ENCODE results near the gene DNMBP.

DNA sequence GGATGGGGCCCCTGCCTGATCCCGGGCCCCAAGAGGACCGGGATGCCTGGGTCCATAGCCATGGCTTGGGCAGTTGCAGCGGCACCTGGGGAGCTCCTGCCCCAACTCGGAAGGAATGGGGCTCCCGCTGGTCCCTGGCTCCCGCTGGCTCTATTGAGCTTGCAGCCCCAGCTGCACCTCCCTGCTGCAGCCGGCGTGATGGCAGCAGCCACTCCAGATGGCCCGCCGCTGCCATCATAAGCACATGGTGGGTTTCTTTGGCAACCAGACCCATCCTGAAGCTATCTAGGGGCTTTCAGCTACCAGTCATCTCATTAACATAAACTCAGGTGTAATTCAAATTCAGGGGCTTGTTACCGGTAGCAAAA lies 11.1 kb upstream of the DNMBP start:
- TF ChIP-seq, protein P1, sequence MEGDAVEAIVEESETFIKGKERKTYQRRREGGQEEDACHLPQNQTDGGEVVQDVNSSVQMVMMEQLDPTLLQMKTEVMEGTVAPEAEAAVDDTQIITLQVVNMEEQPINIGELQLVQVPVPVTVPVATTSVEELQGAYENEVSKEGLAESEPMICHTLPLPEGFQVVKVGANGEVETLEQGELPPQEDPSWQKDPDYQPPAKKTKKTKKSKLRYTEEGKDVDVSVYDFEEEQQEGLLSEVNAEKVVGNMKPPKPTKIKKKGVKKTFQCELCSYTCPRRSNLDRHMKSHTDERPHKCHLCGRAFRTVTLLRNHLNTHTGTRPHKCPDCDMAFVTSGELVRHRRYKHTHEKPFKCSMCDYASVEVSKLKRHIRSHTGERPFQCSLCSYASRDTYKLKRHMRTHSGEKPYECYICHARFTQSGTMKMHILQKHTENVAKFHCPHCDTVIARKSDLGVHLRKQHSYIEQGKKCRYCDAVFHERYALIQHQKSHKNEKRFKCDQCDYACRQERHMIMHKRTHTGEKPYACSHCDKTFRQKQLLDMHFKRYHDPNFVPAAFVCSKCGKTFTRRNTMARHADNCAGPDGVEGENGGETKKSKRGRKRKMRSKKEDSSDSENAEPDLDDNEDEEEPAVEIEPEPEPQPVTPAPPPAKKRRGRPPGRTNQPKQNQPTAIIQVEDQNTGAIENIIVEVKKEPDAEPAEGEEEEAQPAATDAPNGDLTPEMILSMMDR (IDR thresholded peaks at IDR 0.05; ENCODE audit: insufficient read depth, low read length) = no peak
- TF ChIP-seq GABPA (IDR thresholded peaks at IDR 0.05; ENCODE audit: low read depth) (no peak), SPI1 (IDR thresholded peaks at IDR 0.05; ENCODE audit: borderline replicate concordance, low read depth) (no peak), POLR2AphosphoS5 (IDR thresholded peaks at IDR 0.05; ENCODE audit: low read depth) (no peak)
- TF ChIP-seq, protein P2, sequence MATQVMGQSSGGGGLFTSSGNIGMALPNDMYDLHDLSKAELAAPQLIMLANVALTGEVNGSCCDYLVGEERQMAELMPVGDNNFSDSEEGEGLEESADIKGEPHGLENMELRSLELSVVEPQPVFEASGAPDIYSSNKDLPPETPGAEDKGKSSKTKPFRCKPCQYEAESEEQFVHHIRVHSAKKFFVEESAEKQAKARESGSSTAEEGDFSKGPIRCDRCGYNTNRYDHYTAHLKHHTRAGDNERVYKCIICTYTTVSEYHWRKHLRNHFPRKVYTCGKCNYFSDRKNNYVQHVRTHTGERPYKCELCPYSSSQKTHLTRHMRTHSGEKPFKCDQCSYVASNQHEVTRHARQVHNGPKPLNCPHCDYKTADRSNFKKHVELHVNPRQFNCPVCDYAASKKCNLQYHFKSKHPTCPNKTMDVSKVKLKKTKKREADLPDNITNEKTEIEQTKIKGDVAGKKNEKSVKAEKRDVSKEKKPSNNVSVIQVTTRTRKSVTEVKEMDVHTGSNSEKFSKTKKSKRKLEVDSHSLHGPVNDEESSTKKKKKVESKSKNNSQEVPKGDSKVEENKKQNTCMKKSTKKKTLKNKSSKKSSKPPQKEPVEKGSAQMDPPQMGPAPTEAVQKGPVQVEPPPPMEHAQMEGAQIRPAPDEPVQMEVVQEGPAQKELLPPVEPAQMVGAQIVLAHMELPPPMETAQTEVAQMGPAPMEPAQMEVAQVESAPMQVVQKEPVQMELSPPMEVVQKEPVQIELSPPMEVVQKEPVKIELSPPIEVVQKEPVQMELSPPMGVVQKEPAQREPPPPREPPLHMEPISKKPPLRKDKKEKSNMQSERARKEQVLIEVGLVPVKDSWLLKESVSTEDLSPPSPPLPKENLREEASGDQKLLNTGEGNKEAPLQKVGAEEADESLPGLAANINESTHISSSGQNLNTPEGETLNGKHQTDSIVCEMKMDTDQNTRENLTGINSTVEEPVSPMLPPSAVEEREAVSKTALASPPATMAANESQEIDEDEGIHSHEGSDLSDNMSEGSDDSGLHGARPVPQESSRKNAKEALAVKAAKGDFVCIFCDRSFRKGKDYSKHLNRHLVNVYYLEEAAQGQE (IDR thresholded peaks at IDR 0.05; ENCODE audit: insufficient replicate concordance, low read depth) = no peak

Measured in HL-60 (cell line).